ENCODE measurements around the gene ELOVL6. TPM values are rescaled to one million over a fixed set of nuclear protein-coding genes. Genes with fewer than 3 reads are reported as not detected.

ELOVL6 gene
- total RNA-seq, 1 experiment from 2014 or later, result 25.3 TPM

GRCh38 chr4:110134269-110134869, 64.0 kb downstream of the ELOVL6 start:
- no peak overlapping the region for H3K4me2 ChIP-seq
- H3K27ac ChIP-seq, result no peak overlapping the region
- no peaks in the 10 kb centered on the region for H3K27me3 ChIP-seq (ENCODE audit: insufficient read depth, low read depth)
- H3K36me3 ChIP-seq (ENCODE audit: low read depth), result no peaks in the 10 kb centered on the region
- H3K9me3 ChIP-seq (ENCODE audit: insufficient read depth, low read depth), result no peaks in the 10 kb centered on the region
- H3K4me1 ChIP-seq (replicated peaks; ENCODE audit: insufficient read depth), result peaks cover 28% of the 10 kb centered on the region
- no peaks in the 10 kb centered on the region for H4K20me1 ChIP-seq (ENCODE audit: insufficient read depth)
- H3F3A ChIP-seq (ENCODE audit: insufficient read depth, low read depth), result peaks cover 16% of the 10 kb centered on the region; the same call in 1 of the 2 replicates
- intact Hi-C loops (cut with micrococcal nuclease; ENCODE audit: unreplicated experiment), result no loop called here
- TF ChIP-seq, protein P1, sequence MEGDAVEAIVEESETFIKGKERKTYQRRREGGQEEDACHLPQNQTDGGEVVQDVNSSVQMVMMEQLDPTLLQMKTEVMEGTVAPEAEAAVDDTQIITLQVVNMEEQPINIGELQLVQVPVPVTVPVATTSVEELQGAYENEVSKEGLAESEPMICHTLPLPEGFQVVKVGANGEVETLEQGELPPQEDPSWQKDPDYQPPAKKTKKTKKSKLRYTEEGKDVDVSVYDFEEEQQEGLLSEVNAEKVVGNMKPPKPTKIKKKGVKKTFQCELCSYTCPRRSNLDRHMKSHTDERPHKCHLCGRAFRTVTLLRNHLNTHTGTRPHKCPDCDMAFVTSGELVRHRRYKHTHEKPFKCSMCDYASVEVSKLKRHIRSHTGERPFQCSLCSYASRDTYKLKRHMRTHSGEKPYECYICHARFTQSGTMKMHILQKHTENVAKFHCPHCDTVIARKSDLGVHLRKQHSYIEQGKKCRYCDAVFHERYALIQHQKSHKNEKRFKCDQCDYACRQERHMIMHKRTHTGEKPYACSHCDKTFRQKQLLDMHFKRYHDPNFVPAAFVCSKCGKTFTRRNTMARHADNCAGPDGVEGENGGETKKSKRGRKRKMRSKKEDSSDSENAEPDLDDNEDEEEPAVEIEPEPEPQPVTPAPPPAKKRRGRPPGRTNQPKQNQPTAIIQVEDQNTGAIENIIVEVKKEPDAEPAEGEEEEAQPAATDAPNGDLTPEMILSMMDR (conservative IDR thresholded peaks at IDR 0.05), result no peak
- no peak for TF ChIP-seq EZH2 (IDR thresholded peaks at IDR 0.05; ENCODE audit: low read depth)
- H3K4me3 ChIP-seq, result no peak overlapping the region
- H3K9me2 ChIP-seq (ENCODE audit: insufficient read depth), result no peaks in the 10 kb centered on the region
- no TSS peak for BruUV-seq (replicated peaks)
- POLR2A ChIA-PET (ENCODE audit: unreplicated experiment), result no interaction called here
- no peak overlapping the region for H2AFZ ChIP-seq
- H3K79me2 ChIP-seq (ENCODE audit: low read depth), result 0 out of 2 replicates have a peak, but pooled peaks cover 3% of the 10 kb centered on the region
- DNase-seq, result no peak
- CTCF ChIA-PET, result no interaction called here

GRCh38 chr4:110132816-110133719, 65.3 kb downstream of the ELOVL6 start:
- Histone ChIP-seq H4K20me1 (ENCODE audit: insufficient read depth) (no peaks in the 10 kb centered on the region), H3K4me1 (replicated peaks; ENCODE audit: insufficient read depth) (peaks cover 28% of the 10 kb centered on the region), H3K9me2 (ENCODE audit: insufficient read depth) (no peaks in the 10 kb centered on the region), H3F3A (ENCODE audit: insufficient read depth, low read depth) (peaks cover 16% of the 10 kb centered on the region; the same call in 1 of the 2 replicates), H3K9me3 (ENCODE audit: insufficient read depth, low read depth) (no peaks in the 10 kb centered on the region), H3K27ac (peak overlapping the region; percentile 56), H3K36me3 (ENCODE audit: low read depth) (no peaks in the 10 kb centered on the region), H3K4me3 (no peak overlapping the region), H2AFZ (no peak overlapping the region), H3K4me2 (peak overlapping the region; percentile 44), H3K27me3 (ENCODE audit: insufficient read depth, low read depth) (no peaks in the 10 kb centered on the region), H3K79me2 (ENCODE audit: low read depth) (0 out of 2 replicates have a peak, but pooled peaks cover 3% of the 10 kb centered on the region)
- CTCF ChIA-PET, result no interaction called here
- intact Hi-C loops (cut with micrococcal nuclease; ENCODE audit: unreplicated experiment), result no loop called here
- BruUV-seq (replicated peaks), result no TSS peak
- POLR2A ChIA-PET (ENCODE audit: unreplicated experiment), result no interaction called here
- TF ChIP-seq, protein P1 (conservative IDR thresholded peaks at IDR 0.05), result no peak
- TF ChIP-seq EZH2 (IDR thresholded peaks at IDR 0.05; ENCODE audit: low read depth), result no peak
- peak in 1 of 2 experiments; percentile 74 for DNase-seq

DNA sequence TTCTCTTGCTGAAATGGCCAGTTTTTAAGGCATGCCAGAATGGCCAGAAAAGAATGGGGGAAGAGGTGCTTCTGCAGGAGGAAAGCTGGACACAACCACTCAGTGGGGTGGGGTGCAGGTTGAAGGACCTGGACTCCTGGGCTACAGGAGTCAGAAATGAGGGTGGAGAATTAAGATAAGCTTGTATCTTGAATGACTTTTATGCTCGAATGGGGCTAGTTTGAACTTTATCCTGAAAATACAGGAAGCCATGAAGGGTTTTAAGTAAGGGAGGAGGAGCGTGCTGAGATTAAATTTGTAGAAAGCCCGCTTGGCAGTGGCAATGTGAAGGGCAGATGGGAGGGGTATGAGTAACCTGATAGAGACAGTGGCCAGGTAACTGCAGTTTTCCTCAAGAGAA, 66.5 kb downstream of the ELOVL6 start:
- ChIA-PET POLR2A (ENCODE audit: unreplicated experiment) (no interaction called here), CTCF (no interaction called here)
- H3K4me2 ChIP-seq, result no peak overlapping the region
- no peak for DNase-seq
- TF ChIP-seq EZH2 (IDR thresholded peaks at IDR 0.05; ENCODE audit: low read depth), result no peak
- TF ChIP-seq, protein P1 (conservative IDR thresholded peaks at IDR 0.05), result no peak
- no peak overlapping the region for H3K27ac ChIP-seq
- BruUV-seq (replicated peaks), result no TSS peak
- no peaks in the 10 kb centered on the region for H3K27me3 ChIP-seq (ENCODE audit: insufficient read depth, low read depth)
- H3F3A ChIP-seq (ENCODE audit: insufficient read depth, low read depth), result peaks cover 16% of the 10 kb centered on the region; the same call in 1 of the 2 replicates
- no peaks in the 10 kb centered on the region for H4K20me1 ChIP-seq (ENCODE audit: insufficient read depth)
- 0 out of 2 replicates have a peak, but pooled peaks cover 3% of the 10 kb centered on the region for H3K79me2 ChIP-seq (ENCODE audit: low read depth)
- intact Hi-C loops (cut with micrococcal nuclease; ENCODE audit: unreplicated experiment), result no loop called here
- H3K9me3 ChIP-seq (ENCODE audit: insufficient read depth, low read depth), result no peaks in the 10 kb centered on the region
- H3K4me1 ChIP-seq (replicated peaks; ENCODE audit: insufficient read depth), result peaks cover 28% of the 10 kb centered on the region
- H2AFZ ChIP-seq, result no peak overlapping the region
- no peak overlapping the region for H3K4me3 ChIP-seq
- no peaks in the 10 kb centered on the region for H3K9me2 ChIP-seq (ENCODE audit: insufficient read depth)
- no peaks in the 10 kb centered on the region for H3K36me3 ChIP-seq (ENCODE audit: low read depth)
